Measurements from ENCODE around the gene CD38.

DNA sequence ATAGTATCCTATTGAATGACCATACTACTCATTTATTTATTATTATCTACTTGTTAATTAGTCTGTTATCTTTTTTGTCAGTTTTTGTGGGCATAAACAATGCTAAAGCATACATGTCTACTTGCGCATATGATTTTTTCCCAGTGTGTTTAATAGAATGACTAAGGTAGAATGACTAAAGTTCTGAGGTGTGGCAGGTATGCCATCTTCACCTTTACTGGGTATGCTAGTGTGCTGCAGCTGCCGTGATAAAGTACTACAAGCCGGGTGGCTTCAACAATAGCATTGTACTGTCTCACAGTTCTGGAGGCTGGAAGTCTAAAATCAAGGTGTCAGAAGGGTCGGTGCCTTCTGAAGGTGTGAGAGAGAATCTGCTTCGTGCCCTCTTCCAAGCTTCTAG, 19.2 kb downstream of the CD38 start:
- TF ChIP-seq, protein P1, sequence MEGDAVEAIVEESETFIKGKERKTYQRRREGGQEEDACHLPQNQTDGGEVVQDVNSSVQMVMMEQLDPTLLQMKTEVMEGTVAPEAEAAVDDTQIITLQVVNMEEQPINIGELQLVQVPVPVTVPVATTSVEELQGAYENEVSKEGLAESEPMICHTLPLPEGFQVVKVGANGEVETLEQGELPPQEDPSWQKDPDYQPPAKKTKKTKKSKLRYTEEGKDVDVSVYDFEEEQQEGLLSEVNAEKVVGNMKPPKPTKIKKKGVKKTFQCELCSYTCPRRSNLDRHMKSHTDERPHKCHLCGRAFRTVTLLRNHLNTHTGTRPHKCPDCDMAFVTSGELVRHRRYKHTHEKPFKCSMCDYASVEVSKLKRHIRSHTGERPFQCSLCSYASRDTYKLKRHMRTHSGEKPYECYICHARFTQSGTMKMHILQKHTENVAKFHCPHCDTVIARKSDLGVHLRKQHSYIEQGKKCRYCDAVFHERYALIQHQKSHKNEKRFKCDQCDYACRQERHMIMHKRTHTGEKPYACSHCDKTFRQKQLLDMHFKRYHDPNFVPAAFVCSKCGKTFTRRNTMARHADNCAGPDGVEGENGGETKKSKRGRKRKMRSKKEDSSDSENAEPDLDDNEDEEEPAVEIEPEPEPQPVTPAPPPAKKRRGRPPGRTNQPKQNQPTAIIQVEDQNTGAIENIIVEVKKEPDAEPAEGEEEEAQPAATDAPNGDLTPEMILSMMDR (IDR thresholded peaks at IDR 0.05) = no peak
- no peak for TF ChIP-seq ZFX (IDR thresholded peaks at IDR 0.05; ENCODE audit: borderline replicate concordance)

All from 22Rv1 (cell line).